GM12873 (cell line): Measurements from ENCODE around the gene SLC7A10.

Experiments
- TF ChIP-seq, protein P1 (sequence below): IDR thresholded peaks from 2 replicates; pipeline ENCODE4 v1.5.1; 2012; ENCODE audit warnings: low read depth, mild to moderate bottlenecking, moderate library complexity, low read length, control low read depth; ENCODE audit not compliant: insufficient read depth; ENCODE audit errors: missing control alignments

SLC7A10 gene

DNA sequence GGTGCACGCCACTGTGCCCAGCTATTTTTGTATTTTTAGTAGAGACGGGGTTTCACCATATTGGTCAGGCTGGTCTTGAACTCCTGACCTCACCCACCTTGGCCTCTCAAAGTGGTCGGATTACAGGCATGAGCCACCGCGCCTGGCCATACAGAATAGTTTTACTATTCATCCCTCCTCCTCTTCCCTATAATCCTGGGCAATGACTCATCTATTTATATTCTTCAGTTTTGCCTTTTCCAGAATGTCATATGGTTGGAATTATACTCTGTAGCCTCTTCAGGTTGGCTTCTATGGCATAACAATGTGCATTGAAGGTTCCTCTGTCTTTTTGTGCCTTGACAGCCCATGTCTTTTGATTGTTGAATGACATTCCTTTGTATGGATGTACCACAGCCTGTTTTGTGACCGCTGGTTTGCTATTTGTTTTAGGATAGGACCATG lies 53.7 kb downstream of the SLC7A10 start:
- TF ChIP-seq, protein P1, sequence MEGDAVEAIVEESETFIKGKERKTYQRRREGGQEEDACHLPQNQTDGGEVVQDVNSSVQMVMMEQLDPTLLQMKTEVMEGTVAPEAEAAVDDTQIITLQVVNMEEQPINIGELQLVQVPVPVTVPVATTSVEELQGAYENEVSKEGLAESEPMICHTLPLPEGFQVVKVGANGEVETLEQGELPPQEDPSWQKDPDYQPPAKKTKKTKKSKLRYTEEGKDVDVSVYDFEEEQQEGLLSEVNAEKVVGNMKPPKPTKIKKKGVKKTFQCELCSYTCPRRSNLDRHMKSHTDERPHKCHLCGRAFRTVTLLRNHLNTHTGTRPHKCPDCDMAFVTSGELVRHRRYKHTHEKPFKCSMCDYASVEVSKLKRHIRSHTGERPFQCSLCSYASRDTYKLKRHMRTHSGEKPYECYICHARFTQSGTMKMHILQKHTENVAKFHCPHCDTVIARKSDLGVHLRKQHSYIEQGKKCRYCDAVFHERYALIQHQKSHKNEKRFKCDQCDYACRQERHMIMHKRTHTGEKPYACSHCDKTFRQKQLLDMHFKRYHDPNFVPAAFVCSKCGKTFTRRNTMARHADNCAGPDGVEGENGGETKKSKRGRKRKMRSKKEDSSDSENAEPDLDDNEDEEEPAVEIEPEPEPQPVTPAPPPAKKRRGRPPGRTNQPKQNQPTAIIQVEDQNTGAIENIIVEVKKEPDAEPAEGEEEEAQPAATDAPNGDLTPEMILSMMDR = no peak

DNA sequence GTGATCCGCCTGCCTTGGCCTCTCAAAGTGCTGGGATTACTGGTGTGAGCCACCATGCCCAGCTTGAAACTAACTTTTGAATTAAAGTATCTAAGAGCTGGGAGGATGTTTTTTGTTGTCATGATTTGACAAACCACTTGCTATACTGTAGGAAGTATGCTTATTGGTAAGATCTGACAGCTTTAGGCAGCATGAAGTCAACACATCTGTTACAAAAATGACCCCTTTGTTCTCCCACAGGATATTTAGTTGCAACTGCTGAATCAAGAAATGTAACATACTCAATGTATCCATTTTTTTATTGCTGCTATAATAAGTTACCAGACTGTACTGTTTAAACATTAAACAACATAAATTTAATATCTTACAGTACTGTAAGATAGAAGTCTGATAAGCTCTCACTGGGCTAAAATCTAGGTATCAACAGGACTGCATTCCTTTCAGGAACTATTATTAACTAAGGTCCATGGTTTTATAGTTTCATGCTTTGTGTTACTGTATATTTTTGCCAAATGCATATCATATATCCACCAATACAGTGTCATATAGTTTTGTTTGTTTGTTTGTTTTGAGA lies 54.3 kb downstream of the SLC7A10 start:
- TF ChIP-seq, protein P1 = no peak

DNA sequence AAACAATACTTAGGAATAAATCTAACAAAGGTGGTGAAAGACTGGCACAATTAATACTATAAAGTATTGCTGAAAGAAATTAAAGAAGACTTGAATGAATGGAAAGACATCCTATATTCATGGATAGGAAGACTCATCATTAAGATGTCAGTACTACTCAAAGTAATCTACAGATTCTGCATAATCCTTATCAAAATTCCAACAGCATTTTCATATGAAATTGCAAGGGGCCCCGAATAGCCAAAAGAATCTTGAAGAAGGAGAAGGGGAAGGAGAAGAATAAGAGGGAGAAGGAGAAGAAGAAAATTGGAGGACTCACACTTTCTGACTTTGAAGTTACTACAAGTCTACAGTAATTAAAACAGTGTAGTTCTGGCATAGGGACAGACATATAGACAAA lies 57.1 kb downstream of the SLC7A10 start:
- TF ChIP-seq, protein P1 = no peak

DNA sequence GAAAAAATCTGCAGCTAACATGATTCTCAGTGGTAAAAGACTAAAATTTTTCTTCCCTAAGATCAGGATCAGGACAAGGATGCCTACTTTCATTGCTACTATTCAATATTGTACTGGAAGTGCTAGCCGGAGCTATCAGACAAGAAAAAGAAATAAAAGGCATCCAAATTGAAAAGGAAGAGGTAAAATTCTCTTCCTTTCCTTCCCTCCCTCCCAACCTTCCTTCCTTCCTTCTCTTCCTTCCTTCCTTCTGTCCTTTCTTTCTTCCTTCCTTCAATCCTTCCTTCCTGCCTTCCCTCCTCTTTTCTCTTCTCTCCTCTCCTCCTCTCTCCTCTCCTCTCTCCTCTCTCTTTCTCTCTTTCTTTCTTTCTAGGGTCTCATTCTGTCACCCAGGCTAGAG lies 58.2 kb downstream of the SLC7A10 start:
- TF ChIP-seq, protein P1 = no peak

DNA sequence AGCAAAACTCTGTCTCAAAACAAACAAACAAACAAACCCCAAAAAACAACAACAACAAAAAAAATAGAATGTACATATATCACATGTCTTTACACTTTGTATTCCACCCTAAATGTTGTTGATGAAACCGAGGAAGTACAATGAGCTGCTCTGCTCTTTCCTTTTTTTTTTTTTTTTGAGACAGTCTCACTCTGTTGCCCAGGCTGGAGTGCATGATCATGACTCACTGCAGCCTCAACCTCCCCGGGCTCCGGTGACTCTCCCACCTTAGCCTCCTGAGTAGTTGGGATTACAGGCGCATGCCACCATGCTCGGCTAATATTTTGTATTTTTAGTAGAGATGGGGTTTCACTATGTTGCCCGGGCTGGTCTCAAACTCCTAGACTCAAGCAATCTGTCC lies 62.2 kb downstream of the SLC7A10 start:
- TF ChIP-seq, protein P1 = no peak

DNA sequence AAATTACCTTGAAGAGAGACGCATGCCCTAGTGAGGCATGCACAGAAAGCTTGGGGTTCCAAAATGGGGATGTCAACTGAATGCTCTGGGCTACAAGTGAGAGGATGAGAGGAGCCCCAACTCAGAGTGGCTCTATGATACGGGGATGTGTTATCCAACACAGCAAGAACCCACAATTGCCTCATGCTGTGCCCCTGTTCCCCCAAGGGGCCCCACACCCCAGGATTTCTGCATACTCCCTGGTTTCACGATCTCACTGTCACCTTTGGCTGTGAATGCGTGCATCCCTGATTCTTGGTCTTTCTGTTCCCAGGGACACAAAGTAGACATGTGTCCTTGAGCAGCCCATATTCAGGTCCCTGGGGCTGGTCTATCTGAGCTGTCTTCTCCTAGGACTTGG lies 64.4 kb downstream of the SLC7A10 start:
- TF ChIP-seq, protein P1 = no peak

DNA sequence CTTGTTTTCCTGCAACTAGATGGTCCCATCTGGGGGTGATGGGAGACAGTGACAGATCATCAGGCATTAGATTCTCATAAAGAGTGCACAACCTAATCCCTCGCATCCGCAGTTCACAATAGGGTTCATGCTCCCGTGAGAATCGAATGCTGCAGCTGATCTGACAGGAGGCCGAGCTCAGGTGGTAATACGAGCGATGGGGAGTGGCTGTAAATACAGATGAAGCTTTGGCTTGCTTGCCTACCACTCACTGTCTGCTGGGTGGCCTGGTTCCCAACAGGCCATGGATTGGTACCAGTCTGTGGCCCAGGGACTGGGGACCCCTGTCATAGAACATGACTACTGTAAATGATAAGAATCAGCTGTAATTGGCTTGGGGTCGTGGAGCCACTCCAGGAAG lies 65.8 kb downstream of the SLC7A10 start:
- TF ChIP-seq, protein P1 = no peak
